GM18502 (cell line): ENCODE data around the gene UPF1.
A peak's percentile ranks its signal among the peaks of the same experiment; 100 is the strongest.

ENCODE experiments used
- ATAC-seq: cut with Tn5 transposase; IDR thresholded peaks from one replicate; pipeline ENCODE4 v1.9.1; 2021; ENCODE audit warnings: mild to moderate bottlenecking; ENCODE audit not compliant: unreplicated experiment, poor library complexity

UPF1 gene

GRCh38 chr19:18831524-18832305 lies at the start of gene UPF1:
Gene UPF1 (plus strand): TSS chr19:18831959. CDS start chr19:18832210, 251 bp downstream.
- peak; percentile 80 for ATAC-seq

- no peak for ATAC-seq
Measured at GRCh38 chr19:18782559-18783225, 49.1 kb upstream of the UPF1 start.

GRCh38 chr19:18783958-18784785 lies 47.6 kb upstream of the UPF1 start:
- no peak for ATAC-seq

- no peak for ATAC-seq
Measured at GRCh38 chr19:18784786-18785120, 47.0 kb upstream of the UPF1 start.

GRCh38 chr19:18785179-18786124 lies 46.3 kb upstream of the UPF1 start:
- no peak for ATAC-seq

- ATAC-seq: no peak
Measured at GRCh38 chr19:18788529-18789421, 43.0 kb upstream of the UPF1 start.

DNA sequence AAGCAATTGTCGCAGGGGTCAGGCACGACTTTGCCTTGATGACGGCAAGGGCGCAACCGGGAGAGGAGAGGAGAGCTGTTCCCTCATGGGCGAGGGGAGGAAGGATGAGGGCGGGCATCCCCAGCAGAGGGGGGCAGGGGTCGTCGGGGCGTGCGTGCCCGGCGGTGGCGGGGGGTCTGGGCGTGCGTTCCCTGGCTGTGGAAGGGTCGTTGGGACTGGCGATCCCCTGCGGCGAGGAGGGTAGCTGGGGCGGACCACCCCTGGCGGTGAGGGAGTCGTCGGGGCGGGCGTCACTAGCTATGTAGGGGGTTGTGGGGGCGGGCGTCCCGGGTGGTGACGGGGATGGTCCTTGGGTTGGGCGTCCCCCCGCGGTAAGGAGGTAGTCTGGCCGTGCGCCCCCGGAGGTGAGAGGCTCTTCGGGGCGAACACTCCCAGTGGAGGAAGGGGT lies 42.3 kb upstream of the UPF1 start:
- no peak for ATAC-seq

- no peak for ATAC-seq
Measured at GRCh38 chr19:18789883-18790565, 41.7 kb upstream of the UPF1 start.

DNA sequence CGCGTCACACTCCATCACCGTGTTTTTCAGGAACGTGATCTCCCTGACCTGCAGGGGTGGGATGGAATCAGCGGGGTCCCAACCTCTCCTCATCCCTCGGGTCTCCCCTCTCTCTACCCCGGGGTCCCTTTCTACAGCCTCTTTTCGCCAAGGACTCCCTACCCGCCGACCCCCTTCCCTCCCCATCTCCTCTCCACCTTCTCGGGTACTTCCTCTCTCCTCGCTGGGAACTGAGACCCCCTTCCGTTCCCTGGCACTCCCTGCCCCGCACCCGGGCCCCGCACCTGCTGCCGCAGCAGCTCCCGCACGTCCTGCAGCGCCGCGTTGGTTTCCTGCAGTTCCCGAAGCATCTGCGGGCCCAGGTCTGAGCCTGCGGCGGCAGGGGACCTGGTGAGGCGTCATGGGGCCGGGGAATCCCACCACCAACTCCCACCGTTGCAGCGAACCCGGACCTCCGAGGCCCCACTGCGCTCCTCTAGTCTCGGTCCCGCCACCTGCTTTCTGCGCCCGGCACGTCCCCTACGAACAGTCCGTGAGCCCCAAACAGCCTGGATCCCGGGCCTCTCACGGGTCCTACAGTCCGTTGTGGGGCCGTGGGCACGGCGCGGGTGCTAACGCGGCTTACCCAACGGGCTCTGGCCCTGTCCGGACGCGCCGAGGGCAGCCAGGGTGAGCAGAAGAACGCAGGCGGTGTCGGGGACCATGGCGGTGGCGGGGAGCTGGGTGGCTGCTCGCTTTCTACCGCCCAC lies 41.0 kb upstream of the UPF1 start, which contains the start of gene COMP:
COMP (minus strand) TSS at position 740 of the 749 bp plus-strand sequence; CDS start at position 704, 36 bp downstream.
- no peak for ATAC-seq

DNA sequence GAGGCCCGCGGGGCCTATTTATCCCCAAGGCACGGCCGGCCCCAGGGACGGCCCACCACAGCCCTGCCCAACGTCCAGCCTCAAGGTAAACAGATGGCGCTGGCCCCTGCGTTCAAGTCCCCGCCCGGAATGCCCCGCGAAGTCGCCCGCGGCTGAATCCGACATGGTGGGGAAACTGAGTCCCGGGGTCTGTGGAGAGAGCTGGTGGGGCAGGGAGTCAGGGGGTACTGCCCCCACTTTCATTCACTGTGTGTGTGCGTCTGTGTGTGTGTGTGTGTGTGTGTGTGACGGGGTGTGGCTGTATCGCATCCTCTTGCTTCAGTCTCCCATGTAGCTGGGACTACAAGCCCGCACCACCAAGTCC lies 40.5 kb upstream of the UPF1 start:
- ATAC-seq: no peak

DNA sequence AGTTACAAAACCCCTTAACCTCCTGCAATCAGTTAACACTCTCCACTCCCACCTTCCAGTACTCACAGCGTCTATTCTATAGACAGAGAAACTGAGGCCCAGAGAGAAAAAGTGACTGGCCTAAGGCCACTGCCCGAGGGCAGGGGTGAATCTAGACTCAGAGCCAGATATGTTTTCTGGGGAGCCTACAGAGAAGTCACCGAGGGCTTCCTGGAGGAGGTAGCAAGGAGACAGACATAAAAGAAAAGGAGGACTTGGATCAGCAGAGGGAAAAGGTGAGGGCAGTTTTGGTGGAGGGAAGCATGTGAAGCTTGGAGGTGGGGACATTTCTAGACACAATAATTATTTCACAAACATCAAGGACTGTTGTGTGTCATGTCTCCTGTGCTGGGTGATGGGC lies 39.1 kb upstream of the UPF1 start:
- ATAC-seq: no peak

DNA sequence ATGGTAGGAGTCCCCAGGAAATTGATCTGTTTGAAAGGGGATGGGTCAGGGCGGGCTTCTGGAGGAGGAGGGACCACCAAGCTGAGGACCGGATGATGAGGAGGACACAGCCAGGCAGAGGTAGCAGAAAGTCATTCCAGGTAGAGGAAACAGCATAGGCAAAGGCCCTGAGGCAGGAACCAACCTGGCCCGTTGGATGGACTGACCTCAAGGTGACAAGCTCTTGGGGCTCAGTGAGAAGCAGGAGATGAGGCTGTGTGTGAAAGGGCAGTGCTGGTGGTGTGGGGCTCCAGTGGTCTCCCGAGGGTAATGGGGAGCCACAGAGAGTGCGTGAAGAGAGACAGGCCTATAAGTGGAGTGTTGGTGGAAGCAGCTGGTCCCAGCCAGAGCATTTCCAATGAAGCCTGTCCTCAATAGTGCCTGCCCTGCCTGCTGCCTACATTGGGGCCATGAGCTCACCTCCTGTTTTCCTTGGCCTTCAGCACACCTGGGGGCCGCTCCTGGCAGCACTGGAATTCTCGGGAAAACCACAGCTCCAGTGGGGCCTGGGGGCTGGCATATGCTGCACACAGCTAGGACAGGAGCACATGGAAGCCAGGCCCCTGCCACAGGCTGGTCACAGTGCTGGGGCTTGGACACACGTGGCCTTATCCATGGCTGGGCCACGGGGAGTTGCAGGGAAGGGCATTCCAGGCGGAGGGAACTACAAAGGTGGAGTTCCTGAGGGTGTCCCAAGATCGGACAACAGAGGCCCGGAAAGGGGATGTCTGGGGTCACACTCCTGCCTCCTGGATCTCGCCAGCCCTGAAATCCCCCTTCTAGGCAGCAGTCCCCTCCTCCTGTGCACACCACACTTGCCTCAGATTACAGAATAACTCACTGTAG lies 38.4 kb upstream of the UPF1 start:
- ATAC-seq: no peak

GRCh38 chr19:18794029-18794313 lies 37.8 kb upstream of the UPF1 start:
- no peak for ATAC-seq

DNA sequence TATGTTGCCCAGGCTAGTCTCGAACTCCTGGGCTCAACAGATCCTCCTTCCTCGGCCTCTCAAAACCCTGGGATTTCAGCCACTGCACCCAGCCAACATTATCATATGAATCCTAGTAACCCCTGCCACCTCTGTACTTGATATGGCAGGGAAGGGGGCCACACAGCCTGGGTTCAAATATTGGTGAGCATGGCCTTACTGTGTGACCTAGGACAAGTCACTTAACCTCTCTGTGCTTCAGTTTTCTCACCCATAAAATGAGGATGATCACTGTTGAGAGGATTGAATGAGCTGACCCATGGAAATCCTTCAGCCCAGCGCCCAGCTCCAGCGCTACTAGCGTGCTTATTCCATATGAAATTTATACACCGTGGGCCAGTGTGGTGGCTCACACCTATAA lies 37.1 kb upstream of the UPF1 start:
- ATAC-seq: no peak

GRCh38 chr19:18795540-18795939 lies 36.2 kb upstream of the UPF1 start:
- ATAC-seq: no peak

- ATAC-seq: no peak
Measured at GRCh38 chr19:18796239-18796638, 35.5 kb upstream of the UPF1 start.
